BLaER1 (cell line): Measurements from ENCODE around the gene CLMN.

Experiments
- H3K27ac ChIP-seq: shearing (Covaris generic); formaldehyde crosslinking; 2 replicates; pipeline ENCODE4 v1.8.1; 2022
- H3K27me3 ChIP-seq: shearing (Covaris generic); formaldehyde crosslinking; 2 replicates; pipeline ENCODE4 v1.8.1; 2022
- H3K36me3 ChIP-seq: shearing (Covaris generic); formaldehyde crosslinking; 2 replicates; pipeline ENCODE4 v1.8.1; 2022
- H3K4me1 ChIP-seq: shearing (Covaris generic); formaldehyde crosslinking; 2 replicates; pipeline ENCODE4 v1.8.1; 2022
- H3K4me2 ChIP-seq: shearing (Covaris generic); formaldehyde crosslinking; 2 replicates; pipeline ENCODE4 v1.8.1; 2022
- H3K4me3 ChIP-seq: shearing (Covaris generic); formaldehyde crosslinking; 2 replicates; pipeline ENCODE4 v1.8.1; 2022
- H3K9ac ChIP-seq: shearing (Covaris generic); formaldehyde crosslinking; 2 replicates; pipeline ENCODE4 v1.8.1; 2022
- H3K9me3 ChIP-seq: shearing (Covaris generic); formaldehyde crosslinking; 2 replicates; pipeline ENCODE4 v1.8.1; 2022
- H4K20me1 ChIP-seq: shearing (Covaris generic); formaldehyde crosslinking; 2 replicates; pipeline ENCODE4 v1.8.1; 2022
- Cebpa-rat ChIP-seq: shearing (Covaris generic); IDR thresholded peaks from 2 replicates; pipeline ENCODE4 v1.8.1; 2022

The CLMN gene

GRCh38 chr14:95316821-95317220 lies 2.9 kb downstream of the CLMN start:
- no peak for TF ChIP-seq Cebpa-rat
- H3K9me3 ChIP-seq = no peaks in the 10 kb centered on the region
- H3K9ac ChIP-seq = no peak overlapping the region
- no peaks in the 10 kb centered on the region for H3K27me3 ChIP-seq
- peaks cover 62% of the 10 kb centered on the region for H3K4me1 ChIP-seq
- H4K20me1 ChIP-seq = peaks cover 34% of the 10 kb centered on the region; the same call in 1 of the 2 replicates
- no peak overlapping the region for H3K4me3 ChIP-seq
- H3K36me3 ChIP-seq = no peaks in the 10 kb centered on the region
- 0 out of 2 replicates have a peak overlapping the region, but pooled peaks have one; percentile 7 for H3K4me2 ChIP-seq
- H3K27ac ChIP-seq = no peak overlapping the region

- no peak for TF ChIP-seq Cebpa-rat
- Histone ChIP-seq H3K4me2 (no peak overlapping the region), H3K4me3 (no peak overlapping the region), H4K20me1 (peaks cover 34% of the 10 kb centered on the region; the same call in 1 of the 2 replicates), H3K27me3 (no peaks in the 10 kb centered on the region), H3K9me3 (peaks cover 4% of the 10 kb centered on the region; the same call in 1 of the 2 replicates), H3K4me1 (peaks cover 62% of the 10 kb centered on the region), H3K27ac (no peak overlapping the region), H3K36me3 (no peaks in the 10 kb centered on the region), H3K9ac (no peak overlapping the region)
Measured at GRCh38 chr14:95315579-95315978, 4.1 kb downstream of the CLMN start.

- no peak overlapping the region for H3K27ac ChIP-seq
- H3K9me3 ChIP-seq = peaks cover 8% of the 10 kb centered on the region; the same call in 1 of the 2 replicates
- H3K4me1 ChIP-seq = peaks cover 58% of the 10 kb centered on the region
- no peak for TF ChIP-seq Cebpa-rat
- H4K20me1 ChIP-seq = peaks cover 34% of the 10 kb centered on the region; the same call in 1 of the 2 replicates
- H3K27me3 ChIP-seq = no peaks in the 10 kb centered on the region
- no peak overlapping the region for H3K4me3 ChIP-seq
- no peak overlapping the region for H3K4me2 ChIP-seq
- H3K36me3 ChIP-seq = no peaks in the 10 kb centered on the region
- no peak overlapping the region for H3K9ac ChIP-seq
Measured at GRCh38 chr14:95315156-95315555, 4.6 kb downstream of the CLMN start.

- H3K4me3 ChIP-seq = no peak overlapping the region
- TF ChIP-seq Cebpa-rat = no peak
- H3K9me3 ChIP-seq = peaks cover 12% of the 10 kb centered on the region; the same call in 1 of the 2 replicates
- no peak overlapping the region for H3K9ac ChIP-seq
- H3K4me2 ChIP-seq = peak overlapping the region; percentile 38
- H3K36me3 ChIP-seq = no peaks in the 10 kb centered on the region; the same call in 1 of the 2 replicates
- H3K27ac ChIP-seq = no peak overlapping the region
- H4K20me1 ChIP-seq = peaks cover 34% of the 10 kb centered on the region; the same call in 1 of the 2 replicates
- H3K27me3 ChIP-seq = no peaks in the 10 kb centered on the region
- H3K4me1 ChIP-seq = peaks cover 56% of the 10 kb centered on the region
Measured at GRCh38 chr14:95314609-95315008, 5.1 kb downstream of the CLMN start.

- H3K4me3 ChIP-seq = no peak overlapping the region
- H3K27me3 ChIP-seq = no peaks in the 10 kb centered on the region
Measured at GRCh38 chr14:95313707-95314106, 6.0 kb downstream of the CLMN start.

GRCh38 chr14:95313190-95313589 lies 6.5 kb downstream of the CLMN start:
- no peak for TF ChIP-seq Cebpa-rat
- H4K20me1 ChIP-seq = peaks cover 34% of the 10 kb centered on the region; the same call in 1 of the 2 replicates
- no peaks in the 10 kb centered on the region; the same call in 1 of the 2 replicates for H3K36me3 ChIP-seq
- H3K27me3 ChIP-seq = no peaks in the 10 kb centered on the region
- peaks cover 47% of the 10 kb centered on the region for H3K4me1 ChIP-seq
- peaks cover 13% of the 10 kb centered on the region; the same call in 1 of the 2 replicates for H3K9me3 ChIP-seq
- H3K4me3 ChIP-seq = no peak overlapping the region
- no peak overlapping the region for H3K27ac ChIP-seq
- peak overlapping the region; percentile 38; the same call in 1 of the 2 replicates for H3K4me2 ChIP-seq
- H3K9ac ChIP-seq = no peak overlapping the region

More at GRCh38 chr14:95313707-95314106, 6.0 kb downstream of the CLMN start:
- H3K36me3 ChIP-seq = no peaks in the 10 kb centered on the region; the same call in 1 of the 2 replicates
- peaks cover 13% of the 10 kb centered on the region; the same call in 1 of the 2 replicates for H3K9me3 ChIP-seq
- peak overlapping the region; percentile 38 for H3K4me2 ChIP-seq
- H3K9ac ChIP-seq = no peak overlapping the region
- peaks cover 34% of the 10 kb centered on the region; the same call in 1 of the 2 replicates for H4K20me1 ChIP-seq
- H3K4me1 ChIP-seq = peaks cover 51% of the 10 kb centered on the region
- no peak overlapping the region for H3K27ac ChIP-seq
- TF ChIP-seq Cebpa-rat = no peak

- H3K27ac ChIP-seq = no peak overlapping the region
- H3K9me3 ChIP-seq = peaks cover 13% of the 10 kb centered on the region; the same call in 1 of the 2 replicates
- H3K36me3 ChIP-seq = no peaks in the 10 kb centered on the region; the same call in 1 of the 2 replicates
- no peak overlapping the region for H3K4me3 ChIP-seq
- TF ChIP-seq Cebpa-rat = no peak
- peaks cover 31% of the 10 kb centered on the region; the same call in 1 of the 2 replicates for H4K20me1 ChIP-seq
- H3K4me2 ChIP-seq = no peak overlapping the region
- no peaks in the 10 kb centered on the region for H3K27me3 ChIP-seq
- peaks cover 54% of the 10 kb centered on the region for H3K4me1 ChIP-seq
- H3K9ac ChIP-seq = no peak overlapping the region
Measured at GRCh38 chr14:95312311-95312710, 7.4 kb downstream of the CLMN start.

- Histone ChIP-seq H3K4me3 (no peak overlapping the region), H3K36me3 (no peaks in the 10 kb centered on the region; the same call in 1 of the 2 replicates), H3K9me3 (peaks cover 13% of the 10 kb centered on the region; the same call in 1 of the 2 replicates), H3K4me2 (no peak overlapping the region; the same call in 1 of the 2 replicates), H3K4me1 (peaks cover 55% of the 10 kb centered on the region), H4K20me1 (peaks cover 26% of the 10 kb centered on the region; the same call in 1 of the 2 replicates), H3K9ac (no peak overlapping the region), H3K27ac (no peak overlapping the region), H3K27me3 (no peaks in the 10 kb centered on the region)
- TF ChIP-seq Cebpa-rat = no peak
Measured at GRCh38 chr14:95311752-95312151, 8.0 kb downstream of the CLMN start.

GRCh38 chr14:95310635-95311380 lies 8.9 kb downstream of the CLMN start:
- no peak overlapping the region for H3K27ac ChIP-seq
- H3K36me3 ChIP-seq = no peaks in the 10 kb centered on the region; the same call in 1 of the 2 replicates
- H3K4me2 ChIP-seq = no peak overlapping the region
- H3K9ac ChIP-seq = no peak overlapping the region
- peaks cover 13% of the 10 kb centered on the region; the same call in 1 of the 2 replicates for H3K9me3 ChIP-seq
- no peak for TF ChIP-seq Cebpa-rat
- H3K27me3 ChIP-seq = no peaks in the 10 kb centered on the region
- peaks cover 18% of the 10 kb centered on the region; the same call in 1 of the 2 replicates for H4K20me1 ChIP-seq
- H3K4me1 ChIP-seq = peaks cover 55% of the 10 kb centered on the region
- H3K4me3 ChIP-seq = no peak overlapping the region
